ACC112 (cell line): ENCODE results near the gene FNIP1.
"Not testable (repeated sequence)": the region's sequence is repeated elsewhere in the genome, so short reads cannot be mapped to it uniquely, and the experiment has no call there.

ENCODE experiments used
- H2AFZ ChIP-seq: fragments of 200-600 bp; sonication (generic); one replicate; pipeline ENCODE4 v1.6.0; 2017; ENCODE audit warnings: antibody characterized with exemption, low read length; ENCODE audit not compliant: unreplicated experiment
- H3K27ac ChIP-seq: fragments of 200-600 bp; sonication (generic); 2 replicates; pipeline ENCODE4 v1.5.1; 2014; ENCODE audit warnings: low read depth, mild to moderate bottlenecking, antibody characterized with exemption, low read length, moderate library complexity
- H3K27me3 ChIP-seq: fragments of 200-600 bp; sonication (generic); 2 replicates; pipeline ENCODE4 v1.6.1; 2014; ENCODE audit warnings: mild to moderate bottlenecking, antibody characterized with exemption, low read length, moderate library complexity, mixed read lengths; ENCODE audit not compliant: insufficient read depth
- H3K36me3 ChIP-seq: fragments of 200-600 bp; sonication (generic); 2 replicates; pipeline ENCODE4 v1.6.1; 2016; ENCODE audit warnings: mild to moderate bottlenecking, antibody characterized with exemption, low read length, moderate library complexity, mixed read lengths; ENCODE audit not compliant: insufficient read depth
- H3K4me1 ChIP-seq: fragments of 200-600 bp; sonication (generic); one replicate; pipeline ENCODE4 v1.6.1; 2016; ENCODE audit warnings: low read length, mixed read lengths; ENCODE audit not compliant: insufficient read depth, unreplicated experiment, control insufficient read depth
- H3K4me3 ChIP-seq: fragments of 200-600 bp; sonication (generic); 2 replicates; pipeline ENCODE4 v1.5.1; 2014; ENCODE audit warnings: mild to moderate bottlenecking, low read depth, low read length
- H3K79me2 ChIP-seq: fragments of 200-600 bp; sonication (generic); one replicate; pipeline ENCODE4 v1.6.0; 2016; ENCODE audit warnings: low read length; ENCODE audit not compliant: control insufficient read depth, unreplicated experiment, insufficient read depth

Gene FNIP1

GRCh38 chr5:131610198-131611063, 186.4 kb downstream of the FNIP1 start:
- Histone ChIP-seq H3K4me1 (peaks cover 11% of the 10 kb centered on the region), H3K79me2 (peaks cover 63% of the 10 kb centered on the region), H3K4me3 (no peak overlapping the region), H2AFZ (no peak overlapping the region), H3K27ac (no peak overlapping the region), H3K36me3 (no peaks in the 10 kb centered on the region), H3K27me3 (no peaks in the 10 kb centered on the region)

DNA sequence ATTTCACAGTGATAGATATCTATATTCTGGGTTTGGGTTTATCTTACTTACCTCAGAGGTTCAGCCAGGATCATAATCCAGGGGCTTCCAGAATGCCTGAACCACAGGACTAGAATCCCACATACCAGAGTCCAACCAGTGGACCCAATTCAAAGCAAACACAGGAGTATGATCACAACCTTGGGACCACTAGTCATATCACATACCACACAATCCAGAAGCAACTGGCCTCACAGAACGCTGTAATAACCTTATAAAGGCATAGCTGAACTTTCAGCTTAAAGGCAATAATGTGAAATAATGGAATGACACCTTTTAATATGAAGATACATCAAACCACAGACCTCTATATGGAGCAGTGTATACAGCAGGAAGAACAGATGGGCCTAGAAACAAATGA, 187.0 kb downstream of the FNIP1 start:
- no peak overlapping the region for H2AFZ ChIP-seq
- H3K4me3 ChIP-seq = no peak overlapping the region
- H3K4me1 ChIP-seq = peaks cover 11% of the 10 kb centered on the region
- H3K27ac ChIP-seq = no peak overlapping the region
- no peaks in the 10 kb centered on the region for H3K36me3 ChIP-seq
- no peaks in the 10 kb centered on the region for H3K27me3 ChIP-seq
- peaks cover 61% of the 10 kb centered on the region for H3K79me2 ChIP-seq

GRCh38 chr5:131608597-131608996, 188.2 kb downstream of the FNIP1 start:
- Histone ChIP-seq H2AFZ (no peak overlapping the region), H3K4me3 (no peak overlapping the region), H3K27ac (no peak overlapping the region), H3K79me2 (peaks cover 58% of the 10 kb centered on the region), H3K4me1 (peaks cover 11% of the 10 kb centered on the region), H3K36me3 (no peaks in the 10 kb centered on the region), H3K27me3 (no peaks in the 10 kb centered on the region)

GRCh38 chr5:131607903-131608540, 188.8 kb downstream of the FNIP1 start:
- Histone ChIP-seq H3K4me1 (peaks cover 11% of the 10 kb centered on the region), H3K36me3 (no peaks in the 10 kb centered on the region; the same call in 1 of the 2 replicates), H3K79me2 (peaks cover 55% of the 10 kb centered on the region), H2AFZ (no peak overlapping the region), H3K27ac (no peak overlapping the region), H3K4me3 (no peak overlapping the region), H3K27me3 (no peaks in the 10 kb centered on the region)

DNA sequence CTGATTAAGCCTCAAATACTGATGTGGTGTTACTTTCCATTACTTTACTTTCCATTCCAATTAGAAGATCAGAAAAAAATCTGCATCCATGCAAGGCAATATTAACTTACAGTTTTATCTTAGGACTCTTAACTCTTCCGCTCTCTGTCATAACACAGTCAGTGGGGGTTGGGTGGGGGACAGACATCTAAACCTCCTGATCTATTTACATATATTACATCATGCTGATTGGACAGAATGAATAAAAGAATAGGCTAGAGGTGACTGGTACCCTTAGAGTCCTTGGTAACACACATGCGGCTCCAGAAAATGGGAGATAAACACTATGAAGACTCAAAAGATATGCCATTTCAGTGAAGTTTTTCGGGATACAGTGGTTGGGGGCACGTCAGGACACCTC, 189.4 kb downstream of the FNIP1 start:
- Histone ChIP-seq H2AFZ (no peak overlapping the region), H3K4me1 (peaks cover 11% of the 10 kb centered on the region), H3K27me3 (no peaks in the 10 kb centered on the region), H3K4me3 (no peak overlapping the region), H3K27ac (no peak overlapping the region), H3K79me2 (peaks cover 50% of the 10 kb centered on the region), H3K36me3 (no peaks in the 10 kb centered on the region; the same call in 1 of the 2 replicates)

DNA sequence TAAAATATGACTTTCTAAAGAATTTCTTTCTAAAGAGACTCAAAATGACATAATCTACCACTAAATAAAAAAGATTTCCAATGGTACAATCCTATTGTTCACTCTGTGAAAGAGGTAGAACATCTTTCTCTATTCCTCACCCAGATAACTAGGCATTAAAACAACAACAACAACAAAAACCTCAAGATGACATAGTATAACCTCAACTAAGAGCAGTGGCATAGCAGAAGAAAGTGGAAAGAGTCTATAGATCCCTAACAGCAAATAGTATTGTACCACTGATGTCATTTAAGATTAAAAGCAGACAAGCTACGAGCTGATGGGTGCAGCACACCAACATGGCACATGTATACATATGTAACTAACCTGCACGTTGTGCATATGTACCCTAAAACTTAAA, 191.7 kb downstream of the FNIP1 start:
- peaks cover 2% of the 10 kb centered on the region for H3K4me1 ChIP-seq
- peaks cover 38% of the 10 kb centered on the region for H3K79me2 ChIP-seq
- H3K27ac ChIP-seq = no peak overlapping the region
- no peak overlapping the region for H2AFZ ChIP-seq
- no peaks in the 10 kb centered on the region; the same call in 1 of the 2 replicates for H3K36me3 ChIP-seq
- H3K4me3 ChIP-seq = no peak overlapping the region
- no peaks in the 10 kb centered on the region for H3K27me3 ChIP-seq

DNA sequence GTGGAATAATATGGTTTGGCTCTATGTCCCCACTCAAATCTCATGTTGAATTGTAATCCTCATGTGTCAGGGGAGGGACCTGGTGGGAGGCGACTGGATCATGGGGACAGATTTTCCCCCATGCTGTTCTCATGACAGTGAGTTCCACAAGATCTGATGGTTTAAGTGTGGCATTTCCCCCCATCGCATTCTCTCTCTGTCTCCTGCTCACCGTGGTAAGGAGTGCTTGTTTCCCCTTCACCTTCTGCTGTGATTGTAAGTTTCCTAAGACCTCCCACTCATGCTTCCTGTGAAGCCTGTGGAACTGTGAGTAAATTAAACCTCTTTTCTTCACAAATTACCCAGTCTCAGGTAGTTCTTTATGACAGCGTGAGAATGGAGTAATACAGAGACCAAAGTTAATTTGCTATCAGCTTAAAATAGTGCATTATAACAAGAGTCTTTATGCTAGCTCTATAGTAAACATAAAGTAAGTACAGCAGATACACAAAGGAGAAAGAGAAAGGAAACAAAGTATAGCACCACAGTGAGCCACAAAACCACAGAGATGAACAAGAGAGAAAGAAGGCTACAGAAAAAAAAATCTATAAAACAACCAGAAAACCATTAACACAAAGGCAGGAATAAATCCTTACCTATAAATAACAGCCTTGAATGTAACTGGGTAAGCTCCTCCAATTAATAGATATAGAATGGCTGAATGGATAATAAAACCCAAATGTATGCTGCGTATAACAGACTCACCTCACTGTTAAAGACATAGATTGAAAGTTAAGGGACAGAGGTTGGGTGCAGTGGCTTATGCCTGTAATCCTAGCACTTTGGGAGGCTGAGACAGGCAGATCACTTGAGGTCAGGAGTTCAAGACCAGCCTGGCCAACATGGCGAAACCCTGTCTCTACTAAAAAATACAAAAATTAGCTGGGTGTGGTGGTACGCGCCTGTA, 201.5 kb downstream of the FNIP1 start:
- Histone ChIP-seq H3K27me3 (no peaks in the 10 kb centered on the region), H3K4me1 (no peaks in the 10 kb centered on the region), H3K79me2 (peaks cover 11% of the 10 kb centered on the region), H3K27ac (no peak overlapping the region), H3K36me3 (peaks cover 4% of the 10 kb centered on the region; the same call in 1 of the 2 replicates), H2AFZ (no peak overlapping the region), H3K4me3 (no peak overlapping the region)

GRCh38 chr5:131593921-131594320, 202.9 kb downstream of the FNIP1 start:
- Histone ChIP-seq H3K36me3 (peaks cover 4% of the 10 kb centered on the region; the same call in 1 of the 2 replicates), H3K79me2 (peaks cover 7% of the 10 kb centered on the region), H3K27me3 (no peaks in the 10 kb centered on the region)

GRCh38 chr5:131593436-131593835, 203.4 kb downstream of the FNIP1 start:
- not testable (repeated sequence) for H3K4me1 ChIP-seq, H3K4me3 ChIP-seq, H2AFZ ChIP-seq, H3K27me3 ChIP-seq, H3K79me2 ChIP-seq, H3K27ac ChIP-seq, H3K36me3 ChIP-seq

More at GRCh38 chr5:131593921-131594320, 202.9 kb downstream of the FNIP1 start:
- Histone ChIP-seq H2AFZ (no peak overlapping the region), H3K4me1 (no peaks in the 10 kb centered on the region), H3K4me3 (no peak overlapping the region), H3K27ac (no peak overlapping the region)
